OCI-LY3 (cell line): Measurements from ENCODE around the gene WWOX.

ENCODE experiments used
- CTCF ChIP-seq: fragments of 200-600, 300-600 bp; sonication (generic); IDR thresholded peaks from 2 replicates; pipeline ENCODE4 v1.5.1; 2014; ENCODE audit warnings: antibody characterized with exemption, low read length, low read depth
- EZH2phosphoT487 ChIP-seq: fragments of 200-600 bp; shearing (Covaris generic); IDR thresholded peaks from 2 replicates; pipeline ENCODE4 v1.6.1; 2018; ENCODE audit warnings: antibody characterized with exemption, mixed run types, low read depth

DNA sequence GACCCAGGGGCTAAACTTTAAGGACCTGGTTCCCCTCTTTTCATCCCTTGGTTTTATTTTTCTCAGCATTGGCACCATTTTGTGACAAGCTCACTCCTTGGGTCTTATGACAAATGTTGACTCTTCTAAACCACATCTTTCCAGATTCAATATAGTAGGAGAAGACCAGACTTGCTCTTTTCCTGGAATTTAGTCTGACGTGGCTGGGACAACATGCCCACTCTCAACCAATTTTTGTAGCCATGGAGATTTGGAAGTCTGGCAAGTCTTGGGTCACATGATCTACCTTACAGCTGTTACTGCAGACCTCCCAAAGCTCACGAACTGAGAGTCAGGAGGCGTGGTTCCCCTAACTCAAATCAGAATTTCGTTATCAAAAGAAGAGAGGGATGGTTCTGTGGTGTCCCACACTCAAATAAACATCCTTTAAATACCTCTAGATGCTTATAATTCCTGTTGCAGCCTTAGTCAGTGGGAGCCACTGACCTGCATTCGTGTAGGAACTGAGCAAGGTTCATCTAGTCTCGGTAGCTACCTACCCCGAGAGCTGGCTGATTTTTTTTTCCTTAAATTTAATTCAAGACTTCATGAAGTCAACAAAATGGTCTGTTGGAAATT is 817.6 kb downstream of the WWOX start:
- no peak for TF ChIP-seq CTCF
- no peak for TF ChIP-seq EZH2phosphoT487
